ENCODE data around the gene C4orf54. TPM values are rescaled to one million over a fixed set of nuclear protein-coding genes. Genes with fewer than 3 reads are reported as not detected.

The C4orf54 gene
- polyA plus RNA-seq, 1 experiment = not detected

GRCh38 chr4:99679204-99679603 is 21.6 kb upstream of the C4orf54 start:
- no peaks in the 10 kb centered on the region for H3K9me3 ChIP-seq (ENCODE audit: control insufficient read depth, insufficient read depth, low read length)
- TF ChIP-seq CTCF (IDR thresholded peaks at IDR 0.05; ENCODE audit: low read depth, low read length) = no peak
- CTCF ChIA-PET = no interaction called here
- no peak for DNase-seq (ENCODE audit: low read depth, low spot score)
- H3K4me3 ChIP-seq (ENCODE audit: low read depth, low read length) = no peak overlapping the region
- no peaks in the 10 kb centered on the region for H3K27me3 ChIP-seq (ENCODE audit: control insufficient read depth, insufficient read depth, low read length)
- POLR2A ChIA-PET = no interaction called here
- H3K27ac ChIP-seq (ENCODE audit: low read depth, low read length) = no peak overlapping the region

- Histone ChIP-seq H3K27ac (ENCODE audit: low read depth, low read length) (no peak overlapping the region), H3K9me3 (ENCODE audit: control insufficient read depth, insufficient read depth, low read length) (no peaks in the 10 kb centered on the region), H3K27me3 (ENCODE audit: control insufficient read depth, insufficient read depth, low read length) (no peaks in the 10 kb centered on the region), H3K4me3 (ENCODE audit: low read depth, low read length) (no peak overlapping the region)
- ChIA-PET POLR2A (no interaction called here), CTCF (no interaction called here)
- DNase-seq (ENCODE audit: low read depth, low spot score) = no peak
- TF ChIP-seq CTCF (IDR thresholded peaks at IDR 0.05; ENCODE audit: low read depth, low read length) = no peak
These were observed 19.5 kb upstream of the C4orf54 start for GRCh38 chr4:99677161-99677560.

- Histone ChIP-seq H3K27ac (ENCODE audit: low read depth, low read length) (no peak overlapping the region), H3K4me3 (ENCODE audit: low read depth, low read length) (no peak overlapping the region), H3K9me3 (ENCODE audit: control insufficient read depth, insufficient read depth, low read length) (no peaks in the 10 kb centered on the region), H3K27me3 (ENCODE audit: control insufficient read depth, insufficient read depth, low read length) (no peaks in the 10 kb centered on the region)
- ChIA-PET POLR2A (no interaction called here), CTCF (no interaction called here)
- no peak for TF ChIP-seq CTCF (IDR thresholded peaks at IDR 0.05; ENCODE audit: low read depth, low read length)
- DNase-seq (ENCODE audit: low read depth, low spot score) = no peak
These were observed 12.9 kb upstream of the C4orf54 start for GRCh38 chr4:99670409-99671073.

- TF ChIP-seq CTCF (IDR thresholded peaks at IDR 0.05; ENCODE audit: low read depth, low read length) = no peak
- Histone ChIP-seq H3K27me3 (ENCODE audit: control insufficient read depth, insufficient read depth, low read length) (no peaks in the 10 kb centered on the region), H3K27ac (ENCODE audit: low read depth, low read length) (no peak overlapping the region), H3K9me3 (ENCODE audit: control insufficient read depth, insufficient read depth, low read length) (no peaks in the 10 kb centered on the region), H3K4me3 (ENCODE audit: low read depth, low read length) (no peak overlapping the region)
- ChIA-PET CTCF (no interaction called here), POLR2A (no interaction called here)
- no peak for DNase-seq (ENCODE audit: low read depth, low spot score)
These were observed 11.5 kb upstream of the C4orf54 start for GRCh38 chr4:99669084-99669483.

- no peak overlapping the region for H3K4me3 ChIP-seq (ENCODE audit: low read depth, low read length)
- H3K9me3 ChIP-seq (ENCODE audit: control insufficient read depth, insufficient read depth, low read length) = no peaks in the 10 kb centered on the region
- no peak for TF ChIP-seq CTCF (IDR thresholded peaks at IDR 0.05; ENCODE audit: low read depth, low read length)
- CTCF ChIA-PET = no interaction called here
- H3K27ac ChIP-seq (ENCODE audit: low read depth, low read length) = no peak overlapping the region
- H3K27me3 ChIP-seq (ENCODE audit: control insufficient read depth, insufficient read depth, low read length) = no peaks in the 10 kb centered on the region
- POLR2A ChIA-PET = no interaction called here
- DNase-seq (ENCODE audit: low read depth, low spot score) = no peak
These were observed 10.8 kb upstream of the C4orf54 start for GRCh38 chr4:99668472-99668871.
